Loucy (cell line): ENCODE results near the gene CCDC107.

Experiments
- H2AFZ ChIP-seq: fragments of 200-600 bp; sonication (generic); 2 replicates; pipeline ENCODE4 v1.6.0; 2016; ENCODE audit warnings: antibody characterized with exemption, mild to moderate bottlenecking, low read length, moderate library complexity
- H3F3A ChIP-seq: fragments of 200-600 bp; 2 replicates; pipeline ENCODE4 v1.6.0; 2016; ENCODE audit warnings: antibody characterized with exemption, low read depth, mild to moderate bottlenecking
- H3K27me3 ChIP-seq: fragments of 200-600 bp; sonication (generic); 2 replicates; pipeline ENCODE4 v1.6.1; 2014; ENCODE audit warnings: low read length, mild to moderate bottlenecking; ENCODE audit not compliant: insufficient read depth, poor library complexity, severe bottlenecking
- H3K36me3 ChIP-seq: fragments of 200-600 bp; sonication (generic); 2 replicates; pipeline ENCODE4 v1.6.1; 2016; ENCODE audit warnings: low read length; ENCODE audit not compliant: insufficient read depth
- H3K4me1 ChIP-seq: fragments of 200-600 bp; sonication (generic); 2 replicates; pipeline ENCODE4 v1.5.1; 2014; ENCODE audit warnings: low read length, mild to moderate bottlenecking; ENCODE audit not compliant: insufficient read depth, poor library complexity, severe bottlenecking
- H3K4me2 ChIP-seq: fragments of 200-600 bp; sonication (generic); 2 replicates; pipeline ENCODE4 v1.6.0; 2014; ENCODE audit warnings: antibody characterized with exemption, low read length, low read depth, mild to moderate bottlenecking; ENCODE audit not compliant: poor library complexity, severe bottlenecking
- H3K4me3 ChIP-seq: fragments of 200-600 bp; sonication (generic); 2 replicates; pipeline ENCODE4 v1.5.1; 2014; ENCODE audit warnings: low read length, mild to moderate bottlenecking, mixed read lengths; ENCODE audit not compliant: poor library complexity, severe bottlenecking
- H3K79me2 ChIP-seq: fragments of 200-600 bp; sonication (generic); 2 replicates; pipeline ENCODE4 v1.6.1; 2014; ENCODE audit warnings: low read length; ENCODE audit not compliant: insufficient read depth
- H3K9ac ChIP-seq: fragments of 200-600 bp; sonication (generic); 2 replicates; pipeline ENCODE4 v1.6.0; 2014; ENCODE audit warnings: mild to moderate bottlenecking, low read depth, low read length, moderate library complexity; ENCODE audit not compliant: poor library complexity, severe bottlenecking
- H3K9me2 ChIP-seq: fragments of 200-600 bp; sonication (generic); replicated peaks from 2 replicates; pipeline ENCODE4 v1.6.1; 2016; ENCODE audit warnings: low read depth, low read length, mixed read lengths
- H3K9me3 ChIP-seq: fragments of 200-600 bp; sonication (generic); 2 replicates; pipeline ENCODE4 v1.6.1; 2014; ENCODE audit warnings: mild to moderate bottlenecking, antibody characterized with exemption, low read length, low read depth; ENCODE audit not compliant: insufficient read depth
- H4K20me1 ChIP-seq: fragments of 200-600 bp; sonication (generic); 2 replicates; pipeline ENCODE4 v1.6.0; 2014; ENCODE audit warnings: antibody characterized with exemption, low read length, mild to moderate bottlenecking; ENCODE audit not compliant: insufficient read depth, poor library complexity, severe bottlenecking
- EZH2phosphoT487 ChIP-seq: fragments of 200-600 bp; IDR thresholded peaks from 2 replicates; pipeline ENCODE4 v1.6.1; 2018; ENCODE audit warnings: antibody characterized with exemption, mild to moderate bottlenecking, moderate library complexity, borderline replicate concordance
- TF ChIP-seq, protein P1 (sequence below): fragments of 200-600 bp; sonication (generic); conservative IDR thresholded peaks from 2 replicates; pipeline ENCODE4 v1.5.1; 2014; ENCODE audit warnings: mild to moderate bottlenecking, antibody characterized with exemption, low read length

The CCDC107 gene

GRCh38 chr9:35682520-35683315 lies 24.6 kb downstream of the CCDC107 start:
- Histone ChIP-seq H3F3A (no peaks in the 10 kb centered on the region), H3K36me3 (no peaks in the 10 kb centered on the region), H4K20me1 (no peaks in the 10 kb centered on the region)

DNA sequence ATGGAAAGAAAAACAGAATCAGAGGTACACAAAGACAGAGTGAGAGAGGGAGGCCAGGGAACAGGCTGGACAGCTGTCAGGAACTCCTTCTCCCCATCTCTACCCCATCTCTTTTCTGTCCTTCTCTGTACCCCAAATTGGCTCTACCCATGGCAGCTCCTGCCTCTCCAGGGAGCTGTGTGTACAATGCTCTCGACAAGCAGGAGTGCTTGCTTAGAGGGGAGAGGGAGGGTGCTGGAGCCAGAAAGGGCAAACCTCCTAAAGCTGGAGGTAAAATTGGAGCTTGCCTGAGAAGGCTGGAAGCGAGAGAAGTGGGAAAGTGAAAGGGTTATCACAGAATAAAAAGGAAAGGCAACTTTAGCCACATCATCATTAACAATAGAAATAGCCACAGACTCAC lies 25.2 kb downstream of the CCDC107 start:
- no peak for TF ChIP-seq EZH2phosphoT487
- TF ChIP-seq, protein P1, sequence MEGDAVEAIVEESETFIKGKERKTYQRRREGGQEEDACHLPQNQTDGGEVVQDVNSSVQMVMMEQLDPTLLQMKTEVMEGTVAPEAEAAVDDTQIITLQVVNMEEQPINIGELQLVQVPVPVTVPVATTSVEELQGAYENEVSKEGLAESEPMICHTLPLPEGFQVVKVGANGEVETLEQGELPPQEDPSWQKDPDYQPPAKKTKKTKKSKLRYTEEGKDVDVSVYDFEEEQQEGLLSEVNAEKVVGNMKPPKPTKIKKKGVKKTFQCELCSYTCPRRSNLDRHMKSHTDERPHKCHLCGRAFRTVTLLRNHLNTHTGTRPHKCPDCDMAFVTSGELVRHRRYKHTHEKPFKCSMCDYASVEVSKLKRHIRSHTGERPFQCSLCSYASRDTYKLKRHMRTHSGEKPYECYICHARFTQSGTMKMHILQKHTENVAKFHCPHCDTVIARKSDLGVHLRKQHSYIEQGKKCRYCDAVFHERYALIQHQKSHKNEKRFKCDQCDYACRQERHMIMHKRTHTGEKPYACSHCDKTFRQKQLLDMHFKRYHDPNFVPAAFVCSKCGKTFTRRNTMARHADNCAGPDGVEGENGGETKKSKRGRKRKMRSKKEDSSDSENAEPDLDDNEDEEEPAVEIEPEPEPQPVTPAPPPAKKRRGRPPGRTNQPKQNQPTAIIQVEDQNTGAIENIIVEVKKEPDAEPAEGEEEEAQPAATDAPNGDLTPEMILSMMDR, result no peak
- Histone ChIP-seq H2AFZ (no peak overlapping the region), H3K9me2 (no peaks in the 10 kb centered on the region), H3K9ac (no peak overlapping the region), H3K27me3 (no peaks in the 10 kb centered on the region), H3K4me1 (no peaks in the 10 kb centered on the region), H3K4me3 (no peak overlapping the region), H3K9me3 (no peaks in the 10 kb centered on the region), H3K36me3 (no peaks in the 10 kb centered on the region), H4K20me1 (no peaks in the 10 kb centered on the region), H3K79me2 (no peaks in the 10 kb centered on the region), H3K4me2 (no peak overlapping the region), H3F3A (no peaks in the 10 kb centered on the region)

More at GRCh38 chr9:35682520-35683315, 24.6 kb downstream of the CCDC107 start:
- Histone ChIP-seq H3K9me2 (no peaks in the 10 kb centered on the region), H3K79me2 (no peaks in the 10 kb centered on the region), H3K27me3 (no peaks in the 10 kb centered on the region), H2AFZ (no peak overlapping the region), H3K4me2 (no peak overlapping the region), H3K9me3 (no peaks in the 10 kb centered on the region), H3K4me3 (no peak overlapping the region), H3K9ac (no peak overlapping the region), H3K4me1 (no peaks in the 10 kb centered on the region)
- TF ChIP-seq, protein P1, result no peak
- TF ChIP-seq EZH2phosphoT487, result no peak

DNA sequence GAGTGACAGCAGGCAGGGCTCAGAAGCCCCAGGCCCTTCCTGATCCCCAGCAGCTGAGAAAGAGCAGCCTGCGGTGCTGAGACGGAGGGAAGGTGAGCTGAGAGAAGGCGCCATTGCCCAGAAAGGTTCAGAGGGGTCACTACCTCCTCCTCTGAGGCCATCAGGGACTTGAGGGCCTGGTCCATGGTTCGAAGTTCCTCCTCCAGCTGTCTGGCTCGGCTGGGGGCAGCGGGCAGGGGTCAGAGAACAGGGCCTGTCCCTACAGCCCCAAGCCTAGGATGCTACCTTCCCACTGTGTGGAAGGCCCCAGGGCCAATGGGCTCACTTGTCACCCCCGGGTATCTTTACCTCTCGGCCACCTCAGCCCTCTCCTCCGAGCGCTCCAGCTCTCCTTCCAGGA lies 26.8 kb downstream of the CCDC107 start:
- Histone ChIP-seq H4K20me1 (no peaks in the 10 kb centered on the region), H3K9ac (no peak overlapping the region), H3K4me1 (peaks cover 8% of the 10 kb centered on the region), H3K4me3 (no peak overlapping the region), H3K27me3 (no peaks in the 10 kb centered on the region), H3K79me2 (no peaks in the 10 kb centered on the region), H3K4me2 (no peak overlapping the region), H3K9me2 (no peaks in the 10 kb centered on the region), H3K36me3 (no peaks in the 10 kb centered on the region), H2AFZ (no peak overlapping the region), H3F3A (no peaks in the 10 kb centered on the region), H3K9me3 (no peaks in the 10 kb centered on the region)
- no peak for TF ChIP-seq EZH2phosphoT487
- TF ChIP-seq, protein P1, result no peak
